ENCODE results near the gene DBH.

Gene DBH

DNA sequence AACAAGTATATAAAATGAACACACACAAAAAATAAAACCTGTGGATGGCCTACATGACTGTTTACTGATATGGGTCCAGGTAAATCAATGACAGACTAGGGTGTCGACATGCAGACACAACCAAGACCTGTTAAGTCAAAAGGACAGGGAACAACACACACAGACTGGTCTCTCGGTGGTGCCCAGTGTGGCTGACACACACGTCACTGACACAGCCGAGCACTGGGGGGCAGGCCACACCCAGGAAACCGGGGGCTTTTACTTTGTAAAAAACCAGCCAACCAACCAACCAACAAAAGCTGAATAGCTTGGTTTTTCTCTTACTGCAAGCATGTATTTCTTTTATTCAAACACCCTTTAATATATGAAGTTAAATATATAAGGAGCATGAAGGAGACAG lies 31.9 kb upstream of the DBH start:
- in situ Hi-C loops (cut with MboI; ENCODE audit: low sequenced_read_pairs), result no loop called here

DNA sequence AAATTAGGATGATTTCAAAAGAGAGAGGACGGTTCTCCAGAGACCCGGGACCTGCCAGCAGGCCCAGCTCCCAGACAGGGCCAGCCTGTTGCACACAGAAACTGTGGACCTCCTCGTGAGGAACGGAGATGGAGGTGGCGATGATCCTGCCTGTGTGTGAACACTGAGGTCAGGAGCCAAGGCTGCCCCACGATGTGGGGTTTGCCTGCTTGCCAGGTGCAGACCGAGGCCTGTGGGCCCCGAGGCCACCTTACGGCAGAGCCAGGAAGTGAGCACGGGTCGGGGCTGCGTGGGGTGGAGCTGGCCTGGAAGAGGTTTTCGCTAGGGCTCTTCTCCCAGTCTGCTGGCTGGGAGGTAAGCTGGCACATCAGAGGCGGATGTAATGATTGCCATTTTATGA lies 31.3 kb upstream of the DBH start:
- in situ Hi-C loops (cut with MboI; ENCODE audit: low sequenced_read_pairs), result no loop called here

GRCh38 chr9:133605446-133605845 lies 30.7 kb upstream of the DBH start:
- in situ Hi-C loops (cut with MboI; ENCODE audit: low sequenced_read_pairs), result no loop called here

- in situ Hi-C loops (cut with MboI; ENCODE audit: low sequenced_read_pairs), result no loop called here
Measured at GRCh38 chr9:133605856-133606707, 30.1 kb upstream of the DBH start.

- in situ Hi-C loops (cut with MboI; ENCODE audit: low sequenced_read_pairs), result no loop called here
Measured at GRCh38 chr9:133606708-133607025, 29.5 kb upstream of the DBH start.

GRCh38 chr9:133607381-133607780 lies 28.8 kb upstream of the DBH start:
- in situ Hi-C loops (cut with MboI; ENCODE audit: low sequenced_read_pairs), result no loop called here

GRCh38 chr9:133607976-133608375 lies 28.2 kb upstream of the DBH start:
- in situ Hi-C loops (cut with MboI; ENCODE audit: low sequenced_read_pairs), result no loop called here

DNA sequence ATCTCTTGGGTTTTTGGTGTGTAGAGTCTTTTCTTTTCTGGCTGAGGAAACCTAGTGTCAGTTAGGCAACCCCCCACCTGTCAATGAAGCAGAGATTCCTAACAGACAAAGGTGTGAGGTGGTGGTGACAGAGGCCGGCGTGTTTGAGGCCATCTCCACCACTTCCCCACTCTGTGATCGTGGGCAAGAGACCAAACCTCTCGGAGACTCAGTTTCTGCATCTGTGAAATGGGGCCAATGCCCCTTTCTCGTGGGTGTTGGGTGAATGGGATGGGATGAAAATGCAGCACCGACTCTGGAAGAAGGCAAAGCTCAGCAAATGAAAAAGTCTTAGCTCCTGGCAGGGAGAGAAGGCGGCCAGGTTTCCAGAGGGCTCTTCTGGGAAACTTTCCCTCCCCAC lies 27.8 kb upstream of the DBH start:
- in situ Hi-C loops (cut with MboI; ENCODE audit: low sequenced_read_pairs), result no loop called here

GRCh38 chr9:133608889-133609288 lies 27.3 kb upstream of the DBH start:
- in situ Hi-C loops (cut with MboI; ENCODE audit: low sequenced_read_pairs), result no loop called here

DNA sequence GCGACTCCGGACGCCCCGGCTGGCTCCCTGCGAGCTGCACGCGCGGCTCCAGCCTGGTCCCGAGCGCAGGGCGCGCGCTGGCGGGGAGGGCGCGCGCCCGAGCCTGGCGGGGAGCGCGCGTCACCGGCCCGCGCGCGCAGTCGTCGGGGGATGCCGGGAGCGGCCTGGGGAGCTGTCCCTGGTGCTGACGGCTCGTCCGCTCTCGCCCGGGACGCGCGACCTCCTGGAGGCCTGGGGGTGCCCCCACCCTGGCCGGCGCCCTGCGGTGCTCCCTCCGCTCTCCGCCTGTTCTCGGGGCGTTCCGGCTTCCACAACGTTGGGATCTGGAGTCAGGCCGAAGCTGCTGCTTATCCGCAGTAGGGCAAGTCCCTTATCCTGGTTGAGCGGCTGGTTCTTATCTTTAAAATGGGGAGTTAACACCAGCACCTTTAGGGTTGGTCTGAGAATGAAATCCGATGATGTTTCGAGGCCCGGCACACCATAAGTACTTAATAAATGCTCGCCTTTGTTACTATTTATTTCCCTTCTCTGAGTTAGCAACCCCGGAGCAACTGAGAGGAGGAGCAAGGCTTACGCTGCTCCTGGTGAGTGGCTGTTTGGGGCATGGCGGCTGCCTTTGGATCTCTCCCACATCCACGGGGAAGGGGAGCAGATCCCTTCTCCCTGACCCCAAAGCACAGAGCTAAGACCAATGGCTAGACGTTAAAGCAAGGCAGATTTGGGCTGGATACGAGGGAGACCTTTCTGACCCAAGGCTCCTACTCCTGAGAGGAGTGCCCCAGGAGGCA lies 26.7 kb upstream of the DBH start, which contains the start of gene FAM163B:
Gene FAM163B, minus strand, starts transcription at position 79 of the 788 bp plus-strand sequence. CDS start 29,166 bp downstream, outside the sequence.
- in situ Hi-C loops (cut with MboI; ENCODE audit: low sequenced_read_pairs), result no loop called here

- in situ Hi-C loops (cut with MboI; ENCODE audit: low sequenced_read_pairs), result no loop called here
Measured at GRCh38 chr9:133610845-133611244, 25.3 kb upstream of the DBH start.

DNA sequence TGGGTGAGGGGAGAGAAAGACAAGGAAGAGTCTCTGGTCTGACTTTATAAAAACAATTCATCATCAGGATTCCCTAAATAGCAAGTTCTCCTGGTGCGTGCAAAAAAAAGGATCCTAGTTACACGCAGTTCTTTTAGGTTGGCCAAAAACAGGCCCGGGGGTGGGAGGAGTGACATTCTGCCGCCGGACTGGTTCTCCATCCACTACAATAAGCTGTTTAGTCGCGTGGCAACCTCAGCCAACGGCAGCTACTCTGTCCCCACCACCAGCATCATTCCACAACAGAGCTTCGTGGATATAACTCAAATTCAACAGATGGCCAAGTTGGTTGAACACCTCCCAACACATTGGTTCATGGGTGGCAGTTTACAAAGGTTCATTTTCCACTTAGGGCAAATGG lies 24.1 kb upstream of the DBH start:
- in situ Hi-C loops (cut with MboI; ENCODE audit: low sequenced_read_pairs), result no loop called here

GRCh38 chr9:133612816-133613215 lies 23.3 kb upstream of the DBH start:
- in situ Hi-C loops (cut with MboI; ENCODE audit: low sequenced_read_pairs), result no loop called here

GRCh38 chr9:133613432-133613831 lies 22.7 kb upstream of the DBH start:
- in situ Hi-C loops (cut with MboI; ENCODE audit: low sequenced_read_pairs), result no loop called here

DNA sequence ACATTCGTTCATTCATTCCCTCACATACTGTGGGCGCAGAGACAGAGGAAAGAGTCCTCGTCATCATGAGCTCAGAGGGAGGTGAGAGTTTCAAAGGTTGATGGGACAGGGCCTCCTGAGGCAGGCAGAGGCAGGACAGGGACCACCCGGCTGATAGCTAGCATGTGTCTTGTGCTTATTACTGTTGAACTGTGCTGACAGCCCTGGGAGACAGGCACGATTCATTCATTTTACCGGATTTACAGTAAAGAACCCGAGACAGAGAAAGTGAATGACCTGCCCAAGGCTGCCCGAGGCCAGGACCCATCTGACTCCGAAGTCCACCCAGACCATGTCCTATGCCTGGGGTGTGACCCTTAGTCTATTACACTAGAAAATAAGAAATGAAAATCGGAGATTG lies 22.1 kb upstream of the DBH start:
- in situ Hi-C loops (cut with MboI; ENCODE audit: low sequenced_read_pairs), result no loop called here

DNA sequence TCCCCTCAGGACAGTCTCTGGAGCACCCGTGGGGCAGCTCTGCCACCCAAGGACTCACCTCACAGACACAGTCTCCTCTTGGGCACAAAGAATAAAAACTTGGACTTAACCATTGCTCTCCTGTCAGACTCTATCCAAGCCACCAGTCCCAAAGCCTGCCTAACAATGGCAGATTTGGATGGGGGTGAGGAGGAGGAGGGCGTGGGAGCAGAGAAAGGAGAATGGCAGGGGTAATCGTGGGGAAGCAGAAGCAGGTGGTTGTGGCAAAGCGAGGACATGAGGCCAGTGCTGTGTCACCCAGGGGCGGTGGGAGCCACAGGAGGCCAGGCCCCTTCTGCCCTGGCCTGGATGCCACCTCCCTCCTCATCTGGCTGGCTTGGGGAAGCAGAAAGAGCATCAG lies 21.5 kb upstream of the DBH start:
- in situ Hi-C loops (cut with MboI; ENCODE audit: low sequenced_read_pairs), result no loop called here

- in situ Hi-C loops (cut with MboI; ENCODE audit: low sequenced_read_pairs), result no loop called here
Measured at GRCh38 chr9:133615186-133615585, 21.0 kb upstream of the DBH start.

GRCh38 chr9:133615606-133616188 lies 20.5 kb upstream of the DBH start:
- in situ Hi-C loops (cut with MboI; ENCODE audit: low sequenced_read_pairs), result no loop called here

GRCh38 chr9:133616643-133617405 lies 19.3 kb upstream of the DBH start:
- in situ Hi-C loops (cut with MboI; ENCODE audit: low sequenced_read_pairs), result no loop called here

DNA sequence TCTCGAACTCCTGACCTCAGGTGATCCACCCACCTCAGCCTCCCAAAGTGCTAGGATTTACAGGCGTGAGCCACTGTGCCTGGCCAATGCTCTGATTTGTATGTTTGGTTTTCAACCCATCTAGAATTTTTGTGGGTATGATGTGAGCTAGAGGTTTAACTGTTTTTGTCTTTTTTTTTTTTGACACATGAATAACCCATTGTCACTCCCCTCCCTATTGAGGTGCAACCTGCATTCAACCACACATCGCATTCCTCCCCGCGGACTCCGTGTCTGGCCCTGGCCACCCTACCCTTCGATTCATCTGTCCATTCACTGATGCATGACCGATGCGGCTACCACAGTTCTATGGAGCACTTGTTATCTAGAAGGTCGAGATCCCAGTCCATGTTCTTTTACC lies 17.4 kb upstream of the DBH start:
- in situ Hi-C loops (cut with MboI; ENCODE audit: low sequenced_read_pairs), result no loop called here

DNA sequence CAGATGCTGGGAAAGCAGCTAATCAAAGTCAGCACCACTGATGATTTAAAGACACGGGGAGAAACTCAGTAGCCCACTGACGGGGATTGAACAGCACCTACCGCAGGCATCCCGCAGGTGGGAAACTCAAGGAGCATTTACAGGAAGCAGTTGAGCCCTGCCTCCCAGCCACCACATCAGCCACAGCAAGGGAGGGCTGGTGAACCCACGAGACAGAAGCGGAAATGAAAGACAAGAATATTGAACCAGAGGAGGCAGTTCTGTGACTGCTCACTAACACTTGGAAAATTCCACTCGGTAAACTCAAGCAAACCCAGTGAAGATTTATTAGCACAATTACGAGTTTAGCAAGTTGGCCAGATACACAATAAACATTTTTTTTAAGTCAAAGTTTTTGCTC lies 16.4 kb upstream of the DBH start:
- in situ Hi-C loops (cut with MboI; ENCODE audit: low sequenced_read_pairs), result no loop called here
